Activated CD4-positive, alpha-beta T cell treated with anti-CD3 and anti-CD28 coated beads, Interleukin-2, Interleukin-4, amounts not matched to agents 100 ng/mL and 50 ng/mL, durations not matched to agents 16 hours and 8 hours (primary cell): ENCODE results near the gene LYPD5.
"Not testable (repeated sequence)": the region's sequence is repeated elsewhere in the genome, so short reads cannot be mapped to it uniquely, and the experiment has no call there.

Experiments
- DNase-seq: peaks from one replicate; pipeline ENCODE4 v3.0.0-alpha.2; 2020; ENCODE audit warnings: low spot score

The LYPD5 gene

GRCh38 chr19:43806401-43806800 lies 4.2 kb upstream of the LYPD5 start:
- not testable (repeated sequence) for DNase-seq

DNA sequence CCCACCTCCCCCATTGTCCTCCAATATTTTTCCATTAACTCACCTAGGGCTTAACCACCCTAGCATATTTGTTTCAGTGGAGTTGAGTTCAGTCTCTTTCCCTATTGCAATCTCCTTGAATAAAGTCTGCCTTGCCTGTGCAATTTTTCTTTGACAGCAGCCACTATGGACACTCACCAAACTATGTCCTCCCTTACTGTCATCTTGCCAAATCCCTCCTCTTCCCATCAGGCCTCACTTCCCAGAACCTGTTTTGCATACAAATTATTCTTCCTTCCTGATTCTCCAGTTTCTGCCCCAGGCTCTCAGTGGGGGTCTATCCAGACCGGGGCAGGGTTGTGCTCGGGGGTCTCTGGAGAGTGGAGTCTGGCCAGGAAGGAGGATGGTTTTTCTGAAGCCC lies 2.2 kb upstream of the LYPD5 start:
- DNase-seq, result no peak

- DNase-seq, result no peak
These were observed 2.6 kb downstream of the LYPD5 start for GRCh38 chr19:43799502-43800142.

GRCh38 chr19:43798546-43799409 lies 3.5 kb downstream of the LYPD5 start:
- no peak for DNase-seq

- DNase-seq, result no peak
These were observed 4.2 kb downstream of the LYPD5 start for GRCh38 chr19:43798026-43798545.

GRCh38 chr19:43797556-43797955 lies 4.7 kb downstream of the LYPD5 start:
- DNase-seq, result no peak

- DNase-seq, result no peak
These were observed 5.1 kb downstream of the LYPD5 start for GRCh38 chr19:43797118-43797517.

- no peak for DNase-seq
These were observed 11.7 kb downstream of the LYPD5 start for GRCh38 chr19:43790587-43790986.

GRCh38 chr19:43789029-43789428 lies 13.2 kb downstream of the LYPD5 start:
- DNase-seq, result no peak

DNA sequence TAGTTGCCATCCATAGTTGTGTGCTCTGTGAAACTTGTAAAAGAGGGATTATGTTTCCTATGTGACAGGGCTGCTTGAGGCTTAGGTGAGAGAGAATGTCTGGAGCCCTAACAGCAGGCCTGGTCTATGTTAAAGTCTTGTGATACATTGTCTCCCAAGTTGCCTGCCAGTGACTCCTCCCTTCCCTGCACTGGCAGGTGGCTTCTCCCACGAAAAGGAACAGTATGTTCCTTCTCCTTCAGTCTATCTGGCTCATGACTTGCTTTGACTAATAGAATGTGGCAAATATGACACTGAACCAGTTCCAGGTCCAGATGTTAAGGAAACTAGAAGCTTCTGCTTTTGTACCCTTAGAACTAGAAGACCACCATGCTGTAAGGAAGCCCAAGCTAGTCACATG lies 15.6 kb downstream of the LYPD5 start:
- DNase-seq, result no peak

DNA sequence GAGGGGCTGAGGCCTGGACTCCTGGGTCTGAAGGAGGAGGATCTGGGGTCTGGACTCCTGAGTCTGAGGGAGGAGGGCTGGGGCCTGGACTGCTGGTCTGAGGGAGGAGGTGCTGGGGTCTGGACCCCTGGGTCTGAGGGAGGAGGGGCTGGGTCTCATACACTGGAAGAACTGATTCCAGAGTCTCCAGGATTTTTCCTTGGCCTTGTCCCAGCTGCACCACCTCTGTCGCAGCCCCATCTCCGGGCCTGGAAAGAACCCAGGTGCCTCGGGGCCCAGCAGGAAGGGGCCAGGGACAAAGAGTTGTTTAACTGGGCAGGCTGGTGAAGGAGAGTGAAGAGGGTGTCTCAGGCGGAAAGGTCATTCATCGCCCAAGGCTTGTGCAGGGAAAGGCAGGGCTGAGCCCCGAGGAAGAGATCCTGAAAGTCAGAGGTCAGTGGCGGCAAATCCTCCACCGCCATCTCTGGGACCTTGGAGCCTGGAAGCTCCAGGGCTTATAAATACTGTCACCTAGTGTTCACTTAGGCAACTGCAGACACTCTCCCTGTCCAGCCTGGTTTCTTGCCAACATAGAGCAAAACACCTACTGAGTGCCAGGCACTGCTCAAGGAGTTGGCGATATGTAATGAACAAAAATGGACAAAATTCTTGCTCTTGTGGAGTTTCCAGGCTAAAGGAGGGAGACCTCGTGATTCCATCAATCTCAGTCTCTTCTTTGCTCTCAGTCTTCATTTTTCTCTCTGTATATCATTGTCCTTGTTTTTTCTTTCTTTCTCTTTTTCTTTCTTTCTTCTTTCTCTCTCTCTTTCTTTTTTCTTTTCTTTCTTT lies 17.1 kb downstream of the LYPD5 start:
- DNase-seq, result peak; percentile 83

- peak; percentile 76 for DNase-seq
These were observed 17.8 kb downstream of the LYPD5 start for GRCh38 chr19:43784241-43784980.

GRCh38 chr19:43783636-43784035 lies 18.6 kb downstream of the LYPD5 start:
- no peak for DNase-seq

DNA sequence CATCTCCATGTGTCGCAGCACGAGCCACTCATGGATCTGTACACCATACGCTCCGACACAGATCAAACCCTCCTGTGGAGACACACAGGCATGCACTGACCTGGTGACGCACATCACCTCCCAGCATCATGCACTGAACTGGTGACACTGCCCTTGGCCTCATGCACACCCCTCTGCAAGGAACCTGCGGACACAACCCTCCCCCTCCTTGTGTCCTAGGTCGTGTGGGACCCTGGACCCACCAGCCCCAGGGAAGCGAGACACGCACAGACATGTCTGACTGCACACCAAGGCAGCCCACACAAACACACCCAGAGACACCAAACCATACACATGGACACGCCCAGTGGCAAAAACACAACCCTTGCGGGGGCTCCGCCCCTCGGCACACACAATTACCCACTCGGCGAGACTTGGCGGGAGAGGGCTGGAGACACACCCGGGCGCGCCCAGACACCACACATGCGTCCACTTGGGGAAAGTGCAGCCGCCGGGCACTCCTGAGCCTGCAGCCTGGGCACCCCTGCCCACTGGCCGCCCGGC lies 19.5 kb downstream of the LYPD5 start:
- DNase-seq, result no peak

GRCh38 chr19:43782311-43782660 lies 20.0 kb downstream of the LYPD5 start:
- no peak for DNase-seq

DNA sequence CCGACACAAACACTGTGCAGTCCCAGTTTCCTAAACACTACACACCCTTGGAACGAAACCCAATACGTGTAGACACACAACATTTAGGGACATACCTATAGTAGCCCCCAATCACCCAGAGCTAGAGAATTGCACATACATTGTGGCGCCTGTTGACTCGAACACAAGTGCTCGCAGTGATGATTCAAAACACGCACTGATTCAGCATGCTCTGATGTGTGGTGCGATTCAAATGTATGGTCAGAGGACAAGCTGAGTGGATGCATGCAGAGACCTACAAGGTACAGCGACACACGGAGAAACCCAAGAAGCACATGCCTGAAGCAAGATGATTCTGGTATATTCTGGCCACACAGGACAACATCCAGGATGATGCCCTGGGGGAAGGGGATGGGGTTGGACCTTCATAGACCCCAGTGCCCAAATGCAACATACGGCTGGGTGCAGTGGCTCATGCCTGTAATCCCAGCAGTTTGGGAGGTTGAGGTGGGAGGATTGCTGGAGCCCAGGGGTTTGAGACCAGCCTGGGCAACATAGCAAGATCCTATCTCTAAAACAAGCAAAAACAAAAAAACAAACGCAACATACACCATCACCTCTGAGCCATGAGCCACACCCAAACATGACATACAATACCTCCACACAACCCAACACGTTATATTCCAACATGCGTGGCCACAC lies 20.5 kb downstream of the LYPD5 start:
- DNase-seq, result peak; percentile 77

DNA sequence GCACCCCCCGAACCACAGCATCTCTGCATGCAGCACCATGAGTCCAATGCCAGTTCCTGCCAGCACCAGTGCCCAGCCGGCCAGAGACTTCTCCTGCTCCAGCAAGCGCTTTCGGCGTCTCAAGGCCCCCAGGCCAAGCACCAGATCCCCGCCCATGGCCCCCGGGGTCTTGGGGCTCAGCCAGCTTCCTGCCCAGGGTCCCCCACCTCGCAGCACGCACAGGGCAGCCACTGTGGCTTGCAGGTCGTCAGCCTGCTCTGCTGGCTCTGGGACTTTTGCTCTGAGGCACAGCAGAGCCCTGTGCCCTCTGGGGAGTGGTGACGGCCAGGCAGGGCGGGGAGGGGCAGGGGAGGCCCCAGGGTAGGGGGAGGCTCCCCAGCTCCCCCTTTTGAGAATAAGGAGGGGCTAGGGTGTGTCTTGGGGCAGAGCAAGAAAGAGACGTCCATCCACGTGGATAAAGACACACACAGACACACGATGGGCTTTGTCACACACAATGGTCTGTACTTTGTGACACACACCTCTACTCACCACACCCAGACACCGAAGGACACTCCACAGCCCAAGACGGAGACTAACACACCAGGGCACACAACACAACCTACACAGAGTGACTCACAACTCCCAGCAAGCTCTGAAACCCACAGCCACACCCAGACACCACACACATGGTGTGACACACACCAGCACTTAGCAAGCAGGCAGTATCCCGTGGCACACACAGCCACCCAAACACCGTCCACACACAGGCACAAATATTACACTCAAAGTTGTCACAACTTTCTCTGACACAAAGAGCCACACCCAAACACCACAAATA lies 21.3 kb downstream of the LYPD5 start, which contains the start of gene KCNN4:
Gene KCNN4 (minus strand): TSS at position 268 of the 820 bp plus-strand sequence. CDS start 112 bp downstream, at position 156.
- peak; percentile 79 for DNase-seq

DNA sequence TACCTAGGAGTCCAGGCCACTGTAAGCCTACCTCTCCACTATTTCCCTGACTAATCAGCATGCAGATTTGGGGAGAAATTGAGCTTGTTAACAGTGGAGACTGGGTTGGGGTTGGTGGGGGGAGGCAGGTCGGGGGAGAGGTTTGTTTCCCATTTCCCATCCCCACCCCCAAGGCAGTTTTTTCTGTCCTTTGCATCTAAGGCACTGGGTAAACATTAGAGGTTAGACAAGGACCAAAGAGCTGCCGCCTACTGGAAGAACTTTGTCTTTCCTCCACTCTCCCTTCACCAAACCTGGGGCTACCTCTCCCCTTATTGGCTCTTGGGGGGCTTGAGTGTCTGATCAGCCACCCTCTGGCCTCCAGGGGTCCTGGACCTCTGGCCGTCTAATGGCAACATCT lies 22.4 kb downstream of the LYPD5 start:
- peak; percentile 45 for DNase-seq

GRCh38 chr19:43779147-43779819 lies 23.0 kb downstream of the LYPD5 start:
- no peak for DNase-seq
